Measurements from ENCODE around the gene P2RX7.
A peak's percentile ranks its signal among the peaks of the same experiment; 100 is the strongest.
"Not testable (repeated sequence)": the region's sequence is repeated elsewhere in the genome, so short reads cannot be mapped to it uniquely, and the experiment has no call there.

The P2RX7 gene

DNA sequence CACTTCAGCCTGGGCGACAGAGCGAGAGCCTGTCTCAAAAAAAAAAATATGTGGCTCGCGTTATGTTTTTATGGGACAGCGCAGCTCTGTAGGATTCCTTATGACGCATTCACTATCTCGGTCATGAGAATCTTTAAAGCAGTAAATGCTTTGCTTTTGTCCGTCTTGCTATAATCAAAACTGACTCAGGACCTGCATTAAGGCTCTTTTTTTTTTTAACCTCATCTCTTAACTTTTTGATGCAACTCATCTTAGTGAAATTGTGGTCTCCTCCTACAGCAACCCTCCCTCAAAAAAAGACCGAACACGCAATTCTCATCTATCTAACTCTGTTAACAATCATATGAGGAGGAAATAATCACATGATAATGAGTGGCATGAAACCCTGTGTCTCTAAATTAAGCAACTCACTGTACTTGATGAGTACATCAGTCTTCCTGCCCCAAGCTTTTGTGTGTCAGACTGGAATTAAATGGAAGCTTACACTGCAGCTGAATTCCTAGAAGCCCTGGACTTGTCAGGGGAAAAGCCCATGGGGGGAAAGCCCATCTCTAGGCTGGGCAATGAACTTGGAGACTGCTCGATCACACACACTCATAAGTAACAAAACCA, 81.6 kb downstream of the P2RX7 start:
- peak; percentile 76 for ATAC-seq
- H3K4me3 Mint-ChIP-seq, result peak overlapping the region; percentile 45
- DNase-seq (ENCODE audit: low spot score in 2 of 2), result peak; percentile 21 to 83
- peaks cover 40% of the 10 kb centered on the region for H3K4me1 Mint-ChIP-seq
- H3K9me3 Mint-ChIP-seq, result no peaks in the 10 kb centered on the region
- peak overlapping the region; percentile 89 for H3K27ac Mint-ChIP-seq
- H3K36me3 Mint-ChIP-seq, result peaks cover 76% of the 10 kb centered on the region

DNA sequence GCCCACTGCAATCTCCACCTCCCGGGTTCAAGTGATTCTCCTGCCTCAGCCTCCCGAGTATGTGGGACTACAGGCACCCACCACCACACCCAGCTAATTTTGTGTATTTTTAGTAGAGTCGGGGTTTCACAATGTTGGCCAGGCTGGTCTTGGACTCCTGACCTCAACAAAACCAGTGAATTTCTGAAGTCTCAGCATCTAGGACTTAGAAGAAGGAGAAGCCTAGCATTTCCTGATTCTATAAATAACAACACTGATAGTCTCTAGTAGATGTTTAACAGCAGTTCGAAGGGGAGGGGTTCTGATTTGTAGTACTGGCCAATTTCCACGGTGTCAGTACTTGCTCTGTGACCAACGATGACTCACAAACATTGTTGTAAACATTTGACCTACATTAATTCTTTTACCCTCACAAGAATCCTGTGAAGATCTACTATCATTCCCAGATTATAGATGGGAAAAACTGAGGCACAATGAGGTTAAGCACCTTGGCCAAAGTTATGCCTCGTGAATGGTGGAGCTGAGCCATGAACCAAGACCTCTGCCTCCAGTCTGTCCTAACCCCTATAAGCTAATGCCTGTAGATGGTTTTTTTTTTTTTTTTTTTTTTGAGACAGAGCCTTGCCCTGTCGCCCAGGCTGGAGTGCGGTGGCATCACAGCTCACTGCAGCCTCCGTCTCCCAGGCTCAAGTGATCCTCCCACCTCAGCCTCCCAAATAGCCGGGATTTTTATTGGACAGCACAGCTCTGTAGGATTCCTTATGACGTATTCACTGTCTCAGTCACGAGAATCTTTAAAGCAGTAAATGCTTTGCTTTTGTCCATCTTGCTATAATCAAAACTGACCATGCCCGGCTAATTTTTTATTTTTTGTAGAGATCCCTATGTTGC, 82.4 kb downstream of the P2RX7 start:
- H3K4me1 Mint-ChIP-seq, result peaks cover 35% of the 10 kb centered on the region
- peak overlapping the region; percentile 45 for H3K4me3 Mint-ChIP-seq
- peak overlapping the region; percentile 89 for H3K27ac Mint-ChIP-seq
- DNase-seq (ENCODE audit: low spot score in 2 of 2) (no peak), ATAC-seq (peak; percentile 64)
- H3K36me3 Mint-ChIP-seq, result peaks cover 82% of the 10 kb centered on the region
- no peaks in the 10 kb centered on the region for H3K9me3 Mint-ChIP-seq

DNA sequence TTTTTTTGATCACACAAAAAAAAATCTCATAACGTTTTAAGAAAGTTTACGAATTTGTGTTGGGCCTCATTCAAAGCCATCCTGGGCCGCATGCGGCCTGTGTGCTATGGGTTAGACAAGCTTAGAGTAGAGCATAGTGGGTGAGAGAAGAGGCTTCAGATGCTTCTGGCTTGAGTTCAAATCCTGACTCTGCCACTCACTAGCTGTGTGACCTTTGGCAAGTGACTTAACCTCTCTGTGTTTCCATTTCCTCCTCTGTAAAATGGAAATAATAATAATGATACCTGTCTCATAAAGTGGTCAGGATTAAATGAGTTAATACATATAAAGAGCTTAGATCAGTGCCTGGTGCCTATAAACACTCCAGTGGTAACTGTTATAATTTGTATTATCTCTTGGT, 83.4 kb downstream of the P2RX7 start:
- peaks cover 85% of the 10 kb centered on the region for H3K36me3 Mint-ChIP-seq
- no peak for ATAC-seq
- H3K4me3 Mint-ChIP-seq, result peak overlapping the region; percentile 45
- H3K4me1 Mint-ChIP-seq, result peaks cover 29% of the 10 kb centered on the region
- DNase-seq (ENCODE audit: low spot score in 2 of 2), result no peak
- H3K9me3 Mint-ChIP-seq, result no peaks in the 10 kb centered on the region
- peak overlapping the region; percentile 89 for H3K27ac Mint-ChIP-seq

DNA sequence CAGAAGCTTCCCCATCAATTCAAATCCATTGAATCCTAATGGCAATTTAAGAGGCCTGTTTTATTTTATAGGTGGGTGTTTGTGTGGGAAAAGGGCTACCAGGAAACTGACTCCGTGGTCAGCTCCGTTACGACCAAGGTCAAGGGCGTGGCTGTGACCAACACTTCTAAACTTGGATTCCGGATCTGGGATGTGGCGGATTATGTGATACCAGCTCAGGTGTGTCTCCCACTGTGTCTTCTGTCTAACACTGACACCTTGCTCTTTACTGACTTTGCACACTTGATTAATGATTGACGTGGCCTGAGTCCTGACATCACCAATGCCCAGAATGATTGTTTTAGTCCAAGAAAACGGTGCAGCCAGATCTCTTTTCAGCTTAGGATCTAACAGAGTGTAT, 84.4 kb downstream of the P2RX7 start:
- no peak for ATAC-seq
- no peaks in the 10 kb centered on the region for H3K9me3 Mint-ChIP-seq
- H3K36me3 Mint-ChIP-seq, result peaks cover 84% of the 10 kb centered on the region
- peaks cover 29% of the 10 kb centered on the region for H3K4me1 Mint-ChIP-seq
- DNase-seq (ENCODE audit: low spot score in 2 of 2), result no peak
- no peak overlapping the region for H3K4me3 Mint-ChIP-seq
- H3K27ac Mint-ChIP-seq, result no peak overlapping the region

DNA sequence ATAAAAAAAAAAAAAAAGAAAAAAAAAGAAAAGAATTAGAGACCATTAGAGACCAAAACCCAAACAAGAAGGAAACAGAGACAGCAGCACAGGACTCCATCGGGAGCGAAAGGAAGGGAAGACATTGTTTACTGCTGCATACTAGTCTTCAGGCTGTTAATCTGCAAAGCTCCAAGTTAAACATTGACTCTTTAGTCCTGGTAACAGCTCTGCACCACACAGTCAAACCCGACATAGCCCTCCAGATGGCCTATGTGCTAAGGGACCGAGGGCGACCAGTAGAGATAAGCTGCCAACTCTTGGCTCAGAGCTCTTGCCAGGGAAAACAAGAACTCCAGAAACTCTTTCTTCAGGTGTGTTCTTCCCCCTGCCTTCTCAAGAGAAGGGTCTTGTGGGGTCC, 85.1 kb downstream of the P2RX7 start:
- no peaks in the 10 kb centered on the region for H3K9me3 Mint-ChIP-seq
- H3K4me1 Mint-ChIP-seq, result peaks cover 33% of the 10 kb centered on the region
- DNase-seq (ENCODE audit: low spot score in 2 of 2), result no peak
- ATAC-seq, result no peak
- no peak overlapping the region for H3K4me3 Mint-ChIP-seq
- H3K27ac Mint-ChIP-seq, result peak overlapping the region; percentile 44
- peaks cover 84% of the 10 kb centered on the region for H3K36me3 Mint-ChIP-seq

DNA sequence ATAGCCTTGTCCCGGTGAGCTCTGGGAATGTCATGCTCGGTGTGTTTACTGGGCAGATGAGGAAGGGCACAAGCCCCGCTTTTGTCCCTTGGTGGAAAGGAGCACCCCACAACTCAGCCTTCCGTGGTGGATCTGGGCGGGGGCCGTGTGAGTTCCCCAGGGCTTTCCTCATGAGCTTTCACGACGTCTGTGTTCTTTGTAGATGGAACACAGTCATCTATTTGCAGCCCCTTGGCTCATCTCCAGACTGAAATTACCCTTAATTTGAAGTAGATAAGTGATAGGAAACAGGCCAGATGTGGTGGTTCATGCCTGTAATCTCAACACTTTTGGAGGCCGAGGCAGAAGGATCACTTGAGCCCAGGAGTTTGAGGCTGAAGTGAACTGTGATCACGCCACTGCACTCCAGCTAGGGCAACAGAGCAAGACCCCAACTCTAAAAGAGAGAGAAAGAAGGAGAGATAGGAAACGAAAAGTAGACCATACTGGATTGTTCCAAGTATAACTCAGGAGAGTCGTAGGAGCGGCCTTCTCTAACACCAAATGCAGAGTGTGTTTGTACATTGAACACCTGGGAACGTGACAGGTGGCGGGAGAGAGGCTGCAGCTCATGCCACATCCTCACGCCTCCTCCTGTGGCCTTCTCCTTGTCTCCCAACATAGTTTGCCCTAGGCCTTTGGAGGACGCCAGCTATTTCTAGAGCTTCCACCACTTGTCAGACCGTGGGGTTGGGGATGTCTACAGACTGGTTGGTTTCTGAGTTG, 86.1 kb downstream of the P2RX7 start:
- Mint-ChIP-seq H3K4me3 (no peak overlapping the region), H3K4me1 (peaks cover 42% of the 10 kb centered on the region), H3K36me3 (peaks cover 84% of the 10 kb centered on the region), H3K9me3 (no peaks in the 10 kb centered on the region), H3K27ac (peak overlapping the region; percentile 44)
- no peak for DNase-seq (ENCODE audit: low spot score in 2 of 2)
- ATAC-seq, result no peak

DNA sequence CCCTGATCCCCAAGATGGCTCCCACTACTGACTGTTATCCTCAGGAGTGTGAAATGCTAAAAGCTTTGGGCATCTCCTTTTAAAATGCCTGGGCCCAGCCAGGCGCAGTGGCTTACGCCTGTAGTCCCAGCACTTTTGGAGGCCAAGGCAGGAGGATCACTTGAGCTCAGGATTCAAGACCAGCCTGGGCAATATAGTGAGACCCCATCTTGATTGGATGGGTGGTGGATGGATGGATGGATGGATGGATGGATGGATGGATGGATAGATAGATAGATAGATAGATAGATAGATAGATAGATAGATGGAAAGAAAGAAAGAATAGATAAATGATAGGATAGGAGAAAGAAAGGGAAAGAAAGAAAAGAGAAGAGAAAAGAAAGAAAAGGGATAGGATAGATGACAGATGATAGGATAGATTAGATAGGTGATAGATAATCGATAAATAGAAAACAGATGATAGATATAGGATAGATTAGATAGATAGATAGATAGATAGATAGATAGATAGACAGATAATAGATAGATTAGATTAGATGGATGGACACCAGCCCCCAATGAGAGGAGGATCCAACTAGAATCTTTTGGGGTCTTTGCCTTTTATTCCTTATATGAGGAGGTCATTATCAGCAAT, 86.8 kb downstream of the P2RX7 start:
- no peak for DNase-seq (ENCODE audit: low spot score in 2 of 2)
- Mint-ChIP-seq H3K27ac (peak overlapping the region; percentile 44), H3K9me3 (no peaks in the 10 kb centered on the region), H3K4me3 (no peak overlapping the region), H3K4me1 (peaks cover 43% of the 10 kb centered on the region), H3K36me3 (peaks cover 84% of the 10 kb centered on the region)
- no peak for ATAC-seq

DNA sequence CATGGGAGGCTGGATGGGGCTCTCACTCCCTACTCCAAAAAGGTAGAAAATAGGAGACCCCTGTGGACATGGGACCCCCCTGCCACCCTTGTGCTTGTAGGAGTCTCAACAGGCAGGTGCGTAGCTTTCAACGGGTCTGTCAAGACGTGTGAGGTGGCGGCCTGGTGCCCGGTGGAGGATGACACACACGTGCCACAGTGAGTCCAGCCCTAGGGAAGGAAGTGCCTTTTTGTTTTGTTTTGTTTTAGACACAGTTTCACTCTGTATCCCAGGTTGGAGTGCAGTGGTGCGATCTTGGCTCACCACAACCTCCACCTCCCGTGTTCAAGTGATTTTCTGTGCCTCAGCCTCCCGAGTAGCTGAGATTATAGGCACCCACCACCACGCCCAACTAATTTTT, 90.2 kb downstream of the P2RX7 start:
- ATAC-seq (peak; percentile 38), DNase-seq (ENCODE audit: low spot score in 2 of 2) (no peak)
- Mint-ChIP-seq H3K4me1 (peaks cover 31% of the 10 kb centered on the region), H3K4me3 (peak overlapping the region; percentile 13), H3K36me3 (peaks cover 93% of the 10 kb centered on the region), H3K9me3 (no peaks in the 10 kb centered on the region), H3K27ac (peak overlapping the region; percentile 89)

DNA sequence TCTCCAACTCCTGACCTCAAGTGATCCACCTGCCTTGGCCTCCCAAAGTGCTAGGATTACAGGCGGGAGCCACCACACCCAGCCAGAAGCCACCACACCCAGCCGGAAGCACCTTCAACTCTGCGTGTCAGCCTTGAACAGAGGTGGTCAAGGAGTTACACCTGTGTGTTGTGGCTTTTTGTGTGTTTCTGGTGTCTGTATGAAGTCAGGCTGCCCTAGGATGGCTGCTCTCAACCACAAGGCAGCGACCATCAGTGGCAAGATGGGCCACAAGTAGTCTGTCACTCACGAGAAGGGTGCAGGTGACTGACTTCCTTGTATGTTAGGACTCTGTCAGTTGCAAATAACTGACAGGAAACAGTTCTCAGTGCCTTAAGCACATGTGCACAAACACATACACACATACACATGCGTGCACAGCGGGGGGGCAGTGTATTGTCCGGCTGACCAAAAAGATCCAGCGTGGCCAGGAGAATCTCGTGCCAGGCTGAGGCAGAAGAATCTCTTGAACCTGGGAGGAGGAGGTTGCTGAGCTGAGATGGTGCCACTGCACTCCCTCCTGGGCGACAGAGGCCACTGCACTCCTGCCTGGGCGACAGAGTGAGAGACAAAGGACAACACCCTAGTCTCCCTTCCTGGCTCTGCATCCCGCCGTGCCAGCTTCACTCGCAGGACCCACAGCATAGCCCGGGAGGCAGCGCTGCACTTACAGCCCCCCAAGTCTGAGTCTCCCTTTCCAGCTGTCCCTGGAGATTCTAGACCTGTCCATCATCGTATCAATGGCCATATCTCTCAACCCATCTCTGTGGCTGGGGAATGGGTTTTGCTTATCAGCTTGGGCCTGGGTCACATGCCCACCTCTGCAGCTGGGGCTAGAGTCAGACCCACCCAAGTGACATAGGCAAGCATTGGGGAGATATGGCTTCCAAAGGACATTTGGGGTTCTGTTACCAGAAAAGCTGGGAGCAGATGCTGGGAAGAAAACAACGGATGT, 90.9 kb downstream of the P2RX7 start:
- H3K36me3 Mint-ChIP-seq, result peaks cover 93% of the 10 kb centered on the region
- peak overlapping the region; percentile 57 for H3K4me3 Mint-ChIP-seq
- no peaks in the 10 kb centered on the region for H3K9me3 Mint-ChIP-seq
- H3K4me1 Mint-ChIP-seq, result peaks cover 31% of the 10 kb centered on the region
- DNase-seq (ENCODE audit: low spot score in 2 of 2), result no peak
- peak; percentile 77 for ATAC-seq
- peak overlapping the region; percentile 89 for H3K27ac Mint-ChIP-seq

DNA sequence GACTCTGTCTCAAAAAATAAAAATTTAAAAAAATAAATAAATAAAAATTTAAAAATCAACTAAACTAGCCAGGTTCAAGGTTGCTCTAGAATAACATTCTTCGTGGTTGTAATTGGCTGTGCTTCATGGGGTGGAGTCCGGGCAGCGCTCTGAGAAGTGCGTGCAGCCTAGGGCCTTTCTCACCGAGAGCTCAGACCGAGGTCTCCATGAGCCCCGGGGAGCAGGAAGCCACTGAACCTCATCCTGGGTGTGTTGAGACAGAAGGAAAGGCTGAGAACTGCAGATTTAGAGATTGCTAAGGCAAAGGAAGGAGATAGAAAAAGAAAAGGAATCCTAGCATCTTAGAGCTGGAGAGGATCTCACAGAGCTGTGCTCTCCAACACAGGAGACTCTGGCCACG, 91.9 kb downstream of the P2RX7 start:
- no peaks in the 10 kb centered on the region for H3K9me3 Mint-ChIP-seq
- H3K36me3 Mint-ChIP-seq, result peaks cover 93% of the 10 kb centered on the region
- H3K4me1 Mint-ChIP-seq, result peaks cover 32% of the 10 kb centered on the region
- peak overlapping the region; percentile 57 for H3K4me3 Mint-ChIP-seq
- DNase-seq (ENCODE audit: low spot score in 2 of 2) (no peak), ATAC-seq (peak; percentile 77)
- peak overlapping the region; percentile 89 for H3K27ac Mint-ChIP-seq

DNA sequence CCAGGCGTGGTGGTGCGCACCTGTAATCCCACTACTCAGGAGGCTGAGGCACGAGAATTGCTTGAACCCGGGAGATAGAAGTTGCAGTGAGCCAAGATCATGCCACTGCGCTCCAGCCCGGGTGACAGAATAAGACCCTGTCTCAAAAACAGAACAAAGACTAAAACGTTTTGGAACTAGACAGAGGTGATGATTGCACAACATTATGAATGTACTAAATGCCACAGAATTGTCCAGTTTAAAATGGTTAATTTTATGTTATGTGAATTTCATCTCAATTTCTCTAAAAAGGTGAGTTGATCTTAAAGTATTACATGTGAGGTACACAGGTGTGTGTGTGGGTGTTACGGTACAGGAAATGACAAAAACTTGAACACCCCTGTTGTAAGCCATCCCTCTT, 93.7 kb downstream of the P2RX7 start:
- H3K36me3 Mint-ChIP-seq, result peaks cover 97% of the 10 kb centered on the region
- peaks cover 42% of the 10 kb centered on the region for H3K4me1 Mint-ChIP-seq
- DNase-seq (ENCODE audit: low spot score in 2 of 2), result no peak
- ATAC-seq, result no peak
- H3K27ac Mint-ChIP-seq, result no peak overlapping the region
- no peak overlapping the region for H3K4me3 Mint-ChIP-seq
- no peaks in the 10 kb centered on the region for H3K9me3 Mint-ChIP-seq

DNA sequence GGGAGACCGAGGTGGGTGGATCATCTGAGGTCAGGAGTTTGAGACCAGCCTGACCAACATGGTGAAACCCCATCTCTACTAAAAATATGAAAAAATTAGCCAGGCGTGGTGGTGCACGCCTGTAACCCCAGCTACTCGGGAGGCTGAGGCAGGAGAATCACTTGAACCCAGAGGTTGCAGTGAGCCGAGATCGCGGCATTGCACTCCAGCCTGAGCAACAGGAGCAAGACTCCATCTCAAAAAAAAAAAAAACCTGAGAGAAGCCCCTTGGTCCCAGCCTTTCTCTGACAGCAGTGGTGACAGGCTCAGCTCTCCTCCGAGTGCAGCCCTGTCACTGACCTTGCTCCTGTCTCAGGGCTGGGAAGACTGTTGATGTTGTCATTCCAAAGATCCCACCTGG, 94.2 kb downstream of the P2RX7 start:
- H3K4me3 Mint-ChIP-seq; H3K27ac Mint-ChIP-seq; ATAC-seq; DNase-seq (ENCODE audit: low spot score in 2 of 2); H3K9me3 Mint-ChIP-seq: not testable (repeated sequence)
- Mint-ChIP-seq H3K36me3 (peaks cover 97% of the 10 kb centered on the region), H3K4me1 (peaks cover 40% of the 10 kb centered on the region)

DNA sequence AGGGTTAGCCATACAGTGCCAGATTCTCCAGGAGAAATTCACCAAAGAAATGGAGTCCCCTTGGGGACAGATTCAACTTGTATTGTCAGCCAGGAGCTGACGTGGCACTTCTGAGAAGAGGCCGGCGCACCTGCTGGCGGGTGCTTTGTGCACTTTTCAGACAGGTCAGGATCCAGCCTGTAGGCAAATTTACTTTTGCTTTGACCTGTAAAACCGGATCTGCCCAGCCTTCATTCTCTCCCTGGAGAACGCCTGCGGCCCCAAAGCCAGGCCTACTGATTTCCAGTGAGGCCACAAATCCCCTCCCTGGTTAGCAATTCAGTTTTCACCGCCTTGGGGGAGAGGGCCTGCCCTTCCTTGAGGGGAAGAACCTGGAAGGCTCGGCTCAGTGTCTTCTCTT, 94.6 kb downstream of the P2RX7 start:
- Mint-ChIP-seq H3K4me3 (no peak overlapping the region), H3K27ac (peak overlapping the region; percentile 50), H3K36me3 (peaks cover 97% of the 10 kb centered on the region), H3K9me3 (no peaks in the 10 kb centered on the region), H3K4me1 (peaks cover 37% of the 10 kb centered on the region)
- ATAC-seq (no peak), DNase-seq (ENCODE audit: low spot score in 2 of 2) (no peak)

All from stimulated activated effector memory CD8-positive, alpha-beta T cell treated with anti-CD3 and anti-CD28 coated beads, Interleukin-12 subunit alpha, Interleukin-12 subunit beta, amount 100 ng/mL, for 72 hours (primary cell).